ENCODE data around the gene GSTO2.

GSTO2 gene

DNA sequence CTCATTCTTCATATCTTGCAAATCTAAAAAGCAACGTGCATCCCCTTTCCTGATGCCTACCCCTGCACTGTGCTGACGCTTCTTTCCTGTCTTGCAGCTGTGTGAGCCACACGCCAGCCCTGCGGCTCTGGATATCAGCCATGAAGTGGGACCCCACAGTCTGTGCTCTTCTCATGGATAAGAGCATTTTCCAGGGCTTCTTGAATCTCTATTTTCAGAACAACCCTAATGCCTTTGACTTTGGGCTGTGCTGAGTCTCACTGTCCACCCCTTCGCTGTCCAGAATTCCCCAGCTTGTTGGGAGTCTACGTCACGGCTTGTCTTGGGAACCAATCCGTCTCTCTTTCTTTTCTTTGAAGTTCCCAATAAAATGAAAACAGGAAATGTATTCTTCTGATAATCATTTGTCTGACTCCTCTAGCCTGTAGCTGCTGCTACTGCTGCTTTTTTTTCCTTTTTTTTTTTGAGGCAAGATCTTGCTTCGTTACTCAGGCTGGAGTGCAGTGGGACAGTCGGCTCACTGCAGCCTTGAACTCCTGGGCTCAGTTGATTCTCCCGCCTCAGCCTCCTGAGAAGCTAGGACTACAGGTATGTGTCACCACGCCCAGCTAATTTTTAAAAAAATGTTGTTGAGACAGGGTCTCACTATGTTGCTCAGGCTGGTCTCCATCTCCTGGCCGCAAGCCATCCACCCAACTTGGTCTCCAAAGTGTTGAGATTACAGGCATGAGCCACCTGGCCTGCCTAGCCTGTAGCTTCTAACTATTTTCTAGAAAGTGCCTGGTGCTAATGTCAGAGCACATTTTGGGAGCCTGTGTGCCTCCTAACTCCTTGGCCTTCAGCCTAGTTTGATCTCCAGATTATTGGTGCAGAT, 30.3 kb downstream of the GSTO2 start:
- DNase-seq (ENCODE audit: low spot score) = no peak
- in situ Hi-C loops (cut with MboI; ENCODE audit: low sequenced_read_pairs, unreplicated experiment) = no loop called here
- TF ChIP-seq, protein P1, sequence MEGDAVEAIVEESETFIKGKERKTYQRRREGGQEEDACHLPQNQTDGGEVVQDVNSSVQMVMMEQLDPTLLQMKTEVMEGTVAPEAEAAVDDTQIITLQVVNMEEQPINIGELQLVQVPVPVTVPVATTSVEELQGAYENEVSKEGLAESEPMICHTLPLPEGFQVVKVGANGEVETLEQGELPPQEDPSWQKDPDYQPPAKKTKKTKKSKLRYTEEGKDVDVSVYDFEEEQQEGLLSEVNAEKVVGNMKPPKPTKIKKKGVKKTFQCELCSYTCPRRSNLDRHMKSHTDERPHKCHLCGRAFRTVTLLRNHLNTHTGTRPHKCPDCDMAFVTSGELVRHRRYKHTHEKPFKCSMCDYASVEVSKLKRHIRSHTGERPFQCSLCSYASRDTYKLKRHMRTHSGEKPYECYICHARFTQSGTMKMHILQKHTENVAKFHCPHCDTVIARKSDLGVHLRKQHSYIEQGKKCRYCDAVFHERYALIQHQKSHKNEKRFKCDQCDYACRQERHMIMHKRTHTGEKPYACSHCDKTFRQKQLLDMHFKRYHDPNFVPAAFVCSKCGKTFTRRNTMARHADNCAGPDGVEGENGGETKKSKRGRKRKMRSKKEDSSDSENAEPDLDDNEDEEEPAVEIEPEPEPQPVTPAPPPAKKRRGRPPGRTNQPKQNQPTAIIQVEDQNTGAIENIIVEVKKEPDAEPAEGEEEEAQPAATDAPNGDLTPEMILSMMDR (IDR thresholded peaks at IDR 0.05; ENCODE audit: borderline replicate concordance, control extremely low read depth, extremely low read depth, insufficient read depth, missing control alignments) = no peak

DNA sequence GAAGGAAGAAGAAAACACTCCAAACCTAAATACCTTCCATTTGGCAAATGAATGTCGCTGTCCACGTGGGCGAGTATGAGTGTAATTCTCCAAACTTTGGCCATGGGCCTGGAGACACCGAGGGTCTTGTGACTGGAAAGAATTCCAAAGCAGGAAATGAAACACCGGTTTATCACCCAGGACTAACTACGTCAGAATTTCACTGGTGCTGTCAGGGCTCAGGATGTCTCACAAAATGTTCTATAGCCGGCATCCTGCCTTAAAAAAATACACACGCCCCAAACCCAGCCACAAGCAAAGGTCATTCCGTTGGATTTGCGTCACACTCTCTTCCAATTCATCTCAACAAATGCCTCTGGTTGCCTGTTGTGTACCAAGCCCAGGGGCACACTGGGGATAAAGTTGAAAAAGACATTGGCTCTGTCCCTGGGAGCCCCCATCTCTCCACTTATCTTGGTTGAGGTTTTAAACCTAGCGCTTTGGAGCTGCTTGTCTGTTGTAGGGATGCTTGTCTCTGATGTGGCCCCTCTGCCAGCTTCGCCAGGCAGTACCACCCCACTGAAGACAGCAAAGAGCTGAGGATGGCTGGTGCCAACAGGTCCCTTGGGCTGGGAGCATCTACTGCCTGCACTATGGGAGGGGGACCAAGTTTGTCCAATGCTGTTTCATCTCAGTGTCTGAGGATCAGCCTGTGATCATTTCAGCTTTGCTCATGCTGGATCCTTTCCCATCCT, 31.2 kb downstream of the GSTO2 start:
- in situ Hi-C loops (cut with MboI; ENCODE audit: low sequenced_read_pairs, unreplicated experiment) = loop anchor here (5.0 kb wide), 1 partner anchor 47 kb away; no protein-coding TSS in a partner anchor
- DNase-seq (ENCODE audit: low spot score) = no peak
- TF ChIP-seq, protein P1 (IDR thresholded peaks at IDR 0.05; ENCODE audit: borderline replicate concordance, control extremely low read depth, extremely low read depth, insufficient read depth, missing control alignments) = no peak

DNA sequence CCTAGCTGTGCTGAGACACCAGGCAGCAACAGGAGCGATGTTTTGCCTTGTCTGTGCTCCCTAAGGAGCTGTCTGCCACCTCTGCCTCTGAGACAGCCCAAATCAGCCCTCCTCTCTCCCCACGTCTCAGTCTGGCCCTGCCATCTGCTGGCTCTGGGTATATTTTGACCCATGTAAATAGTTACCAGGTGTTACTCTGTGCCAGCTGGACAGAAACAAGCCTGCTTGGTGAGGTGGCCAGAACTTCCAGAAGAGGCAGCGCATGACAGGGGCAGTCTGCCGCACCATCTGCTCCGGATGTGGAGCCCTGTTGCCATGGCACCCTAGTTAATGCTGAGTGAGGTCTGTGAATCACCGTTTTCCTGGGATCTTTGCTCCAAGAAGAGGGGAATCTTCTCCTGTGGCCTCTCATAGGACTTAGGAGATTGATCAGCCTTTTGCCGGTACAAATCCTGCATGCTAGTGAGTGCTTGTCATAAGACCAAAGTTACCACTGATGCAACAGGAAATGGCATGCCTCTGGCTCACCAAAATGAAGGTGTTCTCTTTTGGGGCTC, 31.8 kb downstream of the GSTO2 start:
- TF ChIP-seq, protein P1 (IDR thresholded peaks at IDR 0.05; ENCODE audit: borderline replicate concordance, control extremely low read depth, extremely low read depth, insufficient read depth, missing control alignments) = no peak
- in situ Hi-C loops (cut with MboI; ENCODE audit: low sequenced_read_pairs, unreplicated experiment) = loop anchor here (5.0 kb wide), 1 partner anchor 46 kb away; no protein-coding TSS in a partner anchor
- DNase-seq (ENCODE audit: low spot score) = no peak

DNA sequence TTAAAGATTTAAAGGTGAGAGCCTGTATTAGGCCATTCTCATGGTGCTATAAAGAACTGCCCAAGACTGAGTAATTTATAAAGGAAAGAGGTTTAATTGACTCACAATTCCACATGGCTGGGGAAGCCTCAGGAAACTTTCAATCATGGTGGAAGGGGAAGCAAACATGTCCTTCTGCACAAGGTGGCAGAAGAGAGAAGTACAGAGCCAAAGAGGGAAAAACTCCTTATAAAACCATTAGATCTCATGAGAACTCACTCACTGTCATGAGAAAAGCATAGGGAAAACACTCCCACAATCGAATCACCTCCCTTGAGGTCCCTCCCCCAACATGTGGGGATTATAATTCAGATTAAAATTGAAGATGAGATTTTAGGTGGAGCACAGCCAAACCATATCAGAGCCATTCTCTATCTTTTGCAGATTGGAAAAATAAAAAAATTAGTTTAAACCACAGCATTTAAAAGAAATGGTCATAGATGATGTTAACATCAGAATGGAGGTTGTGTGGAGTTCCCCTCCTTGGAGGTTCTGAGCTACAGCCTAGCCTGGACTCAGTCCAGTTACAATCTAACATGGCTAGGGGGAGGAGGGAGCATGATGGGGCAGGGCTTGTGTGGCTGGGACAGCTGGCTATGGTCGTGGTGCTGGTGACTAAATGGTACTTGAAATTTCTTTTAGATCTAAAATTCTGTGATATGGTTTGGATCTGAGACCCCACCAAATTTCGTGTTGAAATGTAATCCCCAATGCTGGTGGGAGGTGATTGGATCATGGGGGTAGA, 33.1 kb downstream of the GSTO2 start:
- DNase-seq (ENCODE audit: low spot score) = no peak
- TF ChIP-seq, protein P1 (IDR thresholded peaks at IDR 0.05; ENCODE audit: borderline replicate concordance, control extremely low read depth, extremely low read depth, insufficient read depth, missing control alignments) = no peak
- in situ Hi-C loops (cut with MboI; ENCODE audit: low sequenced_read_pairs, unreplicated experiment) = loop anchor here (5.0 kb wide), 1 partner anchor 45 kb away; no protein-coding TSS in a partner anchor

DNA sequence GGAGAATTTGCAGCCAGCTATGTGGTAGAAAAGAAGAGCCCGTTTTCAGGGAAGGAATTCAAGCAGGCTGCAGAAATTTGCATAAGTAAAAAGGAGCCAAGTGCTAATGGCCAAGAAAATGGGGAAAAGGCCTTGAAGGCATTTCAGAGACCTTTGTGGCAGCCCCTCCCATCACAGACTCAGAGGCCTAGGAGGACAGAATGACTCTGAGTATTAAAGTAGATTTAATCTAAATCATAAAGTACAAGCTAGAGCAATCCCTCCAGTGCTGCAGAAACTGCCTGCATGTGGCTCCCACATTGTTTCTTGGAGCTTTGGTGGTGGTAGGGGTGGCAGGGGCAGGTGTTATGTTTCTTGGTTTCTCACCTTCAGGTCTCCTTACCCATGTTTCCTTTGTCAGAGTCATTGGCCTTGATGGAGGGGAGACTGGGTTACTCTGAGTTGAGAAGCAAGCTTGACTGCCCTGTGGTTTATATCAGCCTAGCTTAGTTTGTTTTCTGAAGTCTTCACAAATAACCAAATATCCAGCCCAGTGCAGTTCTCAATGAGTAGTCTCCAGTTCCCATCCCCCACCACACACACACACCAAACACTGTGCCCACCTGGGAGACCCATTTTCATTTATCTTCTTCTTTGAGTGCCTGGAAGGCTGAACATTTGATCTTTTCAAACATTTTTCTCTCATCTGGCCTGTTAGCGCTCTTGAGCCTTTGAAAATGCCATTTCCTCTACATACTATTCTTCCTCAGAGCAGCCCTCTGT, 34.8 kb downstream of the GSTO2 start:
- no peak for DNase-seq (ENCODE audit: low spot score)
- TF ChIP-seq, protein P1 (IDR thresholded peaks at IDR 0.05; ENCODE audit: borderline replicate concordance, control extremely low read depth, extremely low read depth, insufficient read depth, missing control alignments) = no peak
- in situ Hi-C loops (cut with MboI; ENCODE audit: low sequenced_read_pairs, unreplicated experiment) = loop anchor here (5.0 kb wide), 1 partner anchor 44 kb away; no protein-coding TSS in a partner anchor

Measured in GM13976 (cell line).